ENCODE results near the gene RCC2.

- TF ChIP-seq, protein P1, sequence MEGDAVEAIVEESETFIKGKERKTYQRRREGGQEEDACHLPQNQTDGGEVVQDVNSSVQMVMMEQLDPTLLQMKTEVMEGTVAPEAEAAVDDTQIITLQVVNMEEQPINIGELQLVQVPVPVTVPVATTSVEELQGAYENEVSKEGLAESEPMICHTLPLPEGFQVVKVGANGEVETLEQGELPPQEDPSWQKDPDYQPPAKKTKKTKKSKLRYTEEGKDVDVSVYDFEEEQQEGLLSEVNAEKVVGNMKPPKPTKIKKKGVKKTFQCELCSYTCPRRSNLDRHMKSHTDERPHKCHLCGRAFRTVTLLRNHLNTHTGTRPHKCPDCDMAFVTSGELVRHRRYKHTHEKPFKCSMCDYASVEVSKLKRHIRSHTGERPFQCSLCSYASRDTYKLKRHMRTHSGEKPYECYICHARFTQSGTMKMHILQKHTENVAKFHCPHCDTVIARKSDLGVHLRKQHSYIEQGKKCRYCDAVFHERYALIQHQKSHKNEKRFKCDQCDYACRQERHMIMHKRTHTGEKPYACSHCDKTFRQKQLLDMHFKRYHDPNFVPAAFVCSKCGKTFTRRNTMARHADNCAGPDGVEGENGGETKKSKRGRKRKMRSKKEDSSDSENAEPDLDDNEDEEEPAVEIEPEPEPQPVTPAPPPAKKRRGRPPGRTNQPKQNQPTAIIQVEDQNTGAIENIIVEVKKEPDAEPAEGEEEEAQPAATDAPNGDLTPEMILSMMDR (optimal IDR thresholded peaks at IDR 0.05 in 1 of 3, IDR thresholded peaks at IDR 0.05 in 1 of 3, conservative IDR thresholded peaks at IDR 0.05 in 1 of 3; ENCODE audit: extremely low read depth in 1 of 3, insufficient read depth in 2 of 3, low read length in 3 of 3) = no peak
- no peak for TF ChIP-seq EZH2 (IDR thresholded peaks at IDR 0.05; ENCODE audit: low read length)
Observed at GRCh38 chr1:17422461-17422860, 17.0 kb downstream of the RCC2 start.

Data from keratinocyte (primary cell).